Measurements from ENCODE around the gene MYOZ2.
"Not testable (repeated sequence)": the region's sequence is repeated elsewhere in the genome, so short reads cannot be mapped to it uniquely, and the experiment has no call there.

The MYOZ2 gene

GRCh38 chr4:119128148-119128547 lies 7.5 kb upstream of the MYOZ2 start:
- no peak for DNase-seq (ENCODE audit: low spot score)

DNA sequence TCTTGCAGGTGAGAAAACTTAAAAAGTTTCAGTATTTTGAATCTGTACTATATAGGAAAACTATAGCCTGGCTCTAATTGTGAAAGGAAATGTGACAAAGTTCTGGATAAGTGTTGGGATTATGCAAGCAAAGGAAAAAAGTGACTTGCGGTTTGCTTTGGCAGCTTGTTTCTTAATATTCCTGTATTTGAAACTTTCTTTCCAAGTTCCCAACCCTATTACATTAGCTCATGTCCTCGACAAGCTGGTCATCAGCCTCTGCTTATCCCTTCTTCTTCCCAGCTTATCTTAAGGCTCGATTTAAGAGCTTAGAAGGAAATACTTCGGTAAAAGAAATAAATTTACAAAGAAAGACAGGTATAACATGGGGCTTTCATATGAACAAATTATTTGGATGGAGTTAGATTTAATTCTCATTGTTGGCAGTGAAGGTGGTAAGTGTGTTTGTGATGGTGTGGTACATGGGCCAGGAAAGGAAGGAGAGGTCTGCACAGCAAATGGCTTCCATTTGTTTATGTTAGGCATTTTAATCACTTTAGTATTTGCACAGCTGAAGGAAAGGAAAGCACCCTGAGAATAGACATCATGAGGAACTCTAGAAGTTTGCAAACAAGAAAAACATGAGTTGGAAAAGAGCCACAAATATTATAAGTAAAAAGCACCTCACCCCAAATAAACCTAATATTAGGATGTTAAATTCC lies 5.1 kb upstream of the MYOZ2 start:
- no peak for DNase-seq (ENCODE audit: low spot score)

DNA sequence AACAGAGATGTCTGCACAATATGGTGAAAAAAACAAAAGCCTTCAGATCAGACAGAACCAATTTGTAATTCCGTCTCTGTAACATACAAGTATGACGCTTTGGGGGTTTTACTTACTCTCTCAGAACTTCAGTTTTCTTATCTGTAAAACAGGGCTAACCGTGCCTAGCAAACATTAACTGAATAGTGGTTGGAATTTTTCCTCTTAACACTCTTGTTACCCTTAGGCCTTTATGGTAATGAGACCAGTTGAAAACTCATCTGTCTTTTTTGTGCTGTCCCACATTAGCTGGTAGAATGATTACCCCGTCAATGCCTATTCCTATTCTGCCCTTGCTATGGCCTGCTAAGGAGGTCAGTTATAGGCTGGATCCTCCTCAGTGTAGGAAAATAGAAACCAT lies 4.5 kb upstream of the MYOZ2 start:
- no peak for DNase-seq (ENCODE audit: low spot score)

GRCh38 chr4:119132306-119132705 lies 3.3 kb upstream of the MYOZ2 start:
- DNase-seq (ENCODE audit: low spot score), result no peak

DNA sequence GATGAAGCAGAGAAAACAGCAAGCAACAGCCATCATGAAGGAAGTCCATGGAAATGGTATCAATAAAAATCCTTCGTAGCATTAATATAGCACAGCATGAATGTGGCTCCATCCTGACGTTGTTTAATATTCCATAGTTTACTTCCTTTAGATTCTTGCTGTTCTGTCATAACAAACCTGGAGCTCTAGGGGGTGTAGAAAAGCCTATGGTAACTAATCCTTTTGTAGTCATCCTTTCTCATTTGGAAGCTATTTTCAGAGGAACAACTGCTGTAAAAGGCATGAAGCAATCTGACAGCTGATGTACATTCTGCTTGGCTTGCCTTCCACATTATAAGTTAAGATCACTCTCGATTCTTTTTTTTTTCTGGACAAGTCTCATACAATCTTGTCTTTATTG lies 914 bp downstream of the MYOZ2 start:
- no peak for DNase-seq (ENCODE audit: low spot score)

- no peak for DNase-seq (ENCODE audit: low spot score)
Observed at GRCh38 chr4:119138046-119138445, 2.4 kb downstream of the MYOZ2 start.

GRCh38 chr4:119139311-119139710 lies 3.7 kb downstream of the MYOZ2 start:
- DNase-seq (ENCODE audit: low spot score), result peak; percentile 24

- DNase-seq (ENCODE audit: low spot score), result peak; percentile 67
Observed at GRCh38 chr4:119139822-119140252, 4.2 kb downstream of the MYOZ2 start.

DNA sequence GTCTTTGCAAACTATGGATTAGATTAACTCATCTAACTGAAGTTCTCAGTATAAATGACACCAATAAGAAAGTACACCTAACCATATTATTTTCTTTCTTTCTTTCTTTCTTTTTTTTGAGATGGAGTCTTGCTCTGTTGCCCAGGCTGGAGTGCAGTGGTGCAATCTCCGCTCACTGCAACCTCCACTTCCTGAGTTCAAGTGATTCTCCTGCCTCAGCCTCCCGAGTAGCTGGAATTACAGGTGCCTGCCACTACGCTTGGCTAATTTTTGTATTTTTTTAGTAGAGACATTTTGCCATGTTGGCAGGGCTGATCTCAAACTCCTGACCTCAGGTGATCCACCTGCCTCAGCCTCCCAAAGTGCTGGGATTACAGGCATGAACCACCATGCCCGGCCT lies 5.7 kb downstream of the MYOZ2 start:
- DNase-seq (ENCODE audit: low spot score), result not testable (repeated sequence)

DNA sequence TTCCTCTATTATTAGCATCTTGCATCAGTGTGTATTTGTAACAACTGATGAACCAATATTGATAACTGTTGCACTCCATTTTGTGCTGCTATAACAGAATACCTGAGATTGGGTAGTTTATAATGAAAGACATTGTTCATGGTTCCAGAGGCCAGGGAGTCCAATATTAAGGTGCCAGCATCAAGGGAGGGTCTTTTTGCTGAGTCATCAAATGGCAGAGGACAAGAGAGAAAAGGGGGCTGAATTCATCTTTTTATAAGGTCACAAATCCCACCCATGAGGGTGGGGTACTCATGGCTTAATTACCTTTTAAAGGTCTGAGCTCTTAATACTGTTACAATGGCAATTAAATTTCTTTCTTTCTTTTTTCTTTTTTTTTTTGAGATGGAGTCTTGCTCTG lies 7.2 kb downstream of the MYOZ2 start:
- DNase-seq (ENCODE audit: low spot score), result no peak

- not testable (repeated sequence) for DNase-seq (ENCODE audit: low spot score)
Observed at GRCh38 chr4:119143341-119143740, 7.7 kb downstream of the MYOZ2 start.

- no peak for DNase-seq (ENCODE audit: low spot score)
Observed at GRCh38 chr4:119149110-119149509, 13.5 kb downstream of the MYOZ2 start.

DNA sequence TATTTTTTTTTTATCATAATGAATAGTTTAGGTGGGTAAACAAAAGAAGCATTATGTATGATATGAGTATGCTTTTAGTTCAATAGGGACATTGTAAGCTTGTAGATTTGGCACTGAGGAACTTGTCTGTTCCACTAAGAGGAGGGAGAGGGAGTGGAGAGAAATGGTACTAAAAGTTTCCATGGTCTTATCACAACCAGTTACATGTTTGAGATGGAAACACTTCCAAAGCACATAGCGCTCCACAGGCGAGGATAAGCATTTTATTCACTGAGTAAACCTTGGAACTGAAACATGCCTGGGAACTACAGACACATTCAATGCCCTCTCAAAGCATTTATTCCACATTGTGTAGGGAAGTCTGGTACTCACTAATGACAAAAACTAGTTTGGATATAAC lies 15.5 kb downstream of the MYOZ2 start:
- DNase-seq (ENCODE audit: low spot score), result no peak

GRCh38 chr4:119152741-119153140 lies 17.1 kb downstream of the MYOZ2 start:
- DNase-seq (ENCODE audit: low spot score), result no peak

DNA sequence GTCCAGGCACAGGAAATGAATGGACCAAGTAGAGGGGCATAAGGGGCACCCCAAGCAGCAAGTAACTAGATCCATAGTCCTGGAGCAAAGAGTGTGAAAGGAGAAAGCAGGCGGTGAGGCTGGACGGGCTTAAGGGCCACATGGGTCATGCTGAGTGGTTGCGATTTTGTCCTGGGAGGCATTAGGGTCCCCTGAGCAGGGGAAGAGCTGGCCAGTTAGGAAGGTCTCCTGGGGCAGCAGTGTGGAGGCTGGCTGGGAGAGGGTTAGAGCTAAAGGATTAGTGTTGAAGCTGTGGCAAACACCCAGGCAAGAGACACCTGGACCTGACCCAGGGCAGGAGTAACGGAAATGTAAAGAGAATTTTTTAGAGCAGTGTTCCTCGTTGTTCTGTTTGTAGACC lies 26.5 kb downstream of the MYOZ2 start:
- DNase-seq (ENCODE audit: low spot score), result no peak

- DNase-seq (ENCODE audit: low spot score), result no peak
Observed at GRCh38 chr4:119165767-119166166, 30.1 kb downstream of the MYOZ2 start.

- DNase-seq (ENCODE audit: low spot score), result no peak
Observed at GRCh38 chr4:119170195-119170594, 34.6 kb downstream of the MYOZ2 start.

GRCh38 chr4:119172223-119172622 lies 36.6 kb downstream of the MYOZ2 start:
- no peak for DNase-seq (ENCODE audit: low spot score)

- DNase-seq (ENCODE audit: low spot score), result not testable (repeated sequence)
Observed at GRCh38 chr4:119173729-119174361, 38.2 kb downstream of the MYOZ2 start.

DNA sequence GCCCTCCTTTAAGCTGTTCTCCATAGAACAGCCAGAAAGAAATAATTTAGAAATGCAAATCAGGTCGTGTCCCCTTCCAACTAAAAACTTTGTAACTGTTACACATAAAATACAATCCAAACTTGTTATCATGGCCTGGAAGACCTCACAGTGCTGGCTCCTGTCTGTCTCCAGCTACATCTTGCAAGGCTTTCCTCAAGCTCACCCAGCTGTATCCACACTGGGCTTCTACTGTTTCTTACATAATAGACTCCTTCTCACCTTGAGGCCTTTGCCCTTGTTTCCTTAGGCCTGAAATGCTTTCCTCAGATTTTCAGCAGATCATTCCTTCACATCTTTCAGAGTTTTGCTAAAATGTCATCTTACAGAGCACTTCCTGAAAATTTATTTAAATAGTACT lies 43.4 kb downstream of the MYOZ2 start:
- DNase-seq (ENCODE audit: low spot score), result no peak

- no peak for DNase-seq (ENCODE audit: low spot score)
Observed at GRCh38 chr4:119184128-119184527, 48.5 kb downstream of the MYOZ2 start.

DNA sequence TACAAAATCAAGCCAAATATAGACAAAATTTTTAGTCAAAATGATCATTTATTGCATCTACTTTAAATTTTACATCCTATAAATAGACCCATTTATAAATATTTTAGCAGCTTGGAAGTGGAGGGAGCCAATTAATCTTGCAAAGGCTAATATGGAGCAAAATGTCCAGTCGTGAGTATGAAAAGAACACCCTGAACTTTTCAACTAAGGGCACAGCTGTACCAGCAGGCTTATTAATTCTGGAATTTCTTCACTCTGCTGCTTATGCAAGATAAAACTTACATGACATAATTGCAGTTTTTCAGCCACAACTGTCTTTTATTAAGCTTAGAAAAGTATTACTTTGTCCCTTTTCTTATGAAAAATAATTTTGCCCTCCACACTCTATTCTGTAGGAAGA lies 54.0 kb downstream of the MYOZ2 start:
- no peak for DNase-seq (ENCODE audit: low spot score)

DNA sequence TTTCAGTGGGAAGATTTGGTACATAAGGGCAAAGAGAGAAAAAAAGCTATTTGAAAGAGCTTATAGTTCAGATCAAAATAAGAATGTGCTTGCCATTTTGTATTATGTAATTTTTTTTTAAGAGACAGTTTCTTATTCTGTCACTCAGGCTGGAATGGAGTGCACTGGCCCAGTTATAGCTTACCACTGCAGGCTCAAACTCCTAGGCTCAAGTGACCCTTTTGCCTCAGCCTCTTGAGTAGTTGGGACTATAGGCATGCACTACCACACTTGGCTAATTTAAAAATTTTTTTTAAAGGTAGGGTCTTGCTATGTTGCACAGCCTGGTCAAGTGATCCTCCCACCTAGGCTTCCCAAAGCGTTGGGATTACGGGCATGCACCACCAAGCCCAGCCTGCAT lies 54.7 kb downstream of the MYOZ2 start:
- no peak for DNase-seq (ENCODE audit: low spot score)

DNA sequence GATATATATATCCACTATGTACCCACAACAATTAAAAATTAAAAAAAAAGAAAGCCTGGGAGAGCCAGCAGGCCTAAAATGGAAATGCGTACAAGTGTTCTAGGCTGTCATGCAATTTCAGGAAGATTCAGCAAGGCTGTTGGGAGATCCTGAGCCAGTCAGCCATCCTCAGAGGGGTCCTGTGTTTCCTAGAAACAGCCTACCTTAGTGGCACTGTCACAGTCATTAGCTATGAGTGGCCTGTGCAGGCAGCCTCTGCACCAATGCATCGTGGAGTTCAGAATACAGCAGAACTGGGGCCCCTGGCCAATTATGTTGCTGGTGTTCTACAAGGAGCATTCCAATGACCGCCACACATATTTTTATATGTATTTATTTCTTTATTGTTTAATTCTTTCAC lies 55.9 kb downstream of the MYOZ2 start:
- no peak for DNase-seq (ENCODE audit: low spot score)

Measured in NAMALWA (cell line).